NT2/D1 (cell line): ENCODE data around the gene TEF.

ENCODE experiments used
- SUZ12 ChIP-seq: IDR thresholded peaks from 2 replicates; pipeline ENCODE4 v1.6.1; 2011; ENCODE audit not compliant: insufficient read length, insufficient read depth; ENCODE audit errors: extremely low read depth
- YY1 ChIP-seq: IDR thresholded peaks from 2 replicates; pipeline ENCODE4 v1.6.1; 2011; ENCODE audit not compliant: insufficient read length, insufficient read depth
- ZNF274 ChIP-seq: IDR thresholded peaks from 2 replicates; pipeline ENCODE4 v1.6.1; 2011; ENCODE audit warnings: mild to moderate bottlenecking, low read depth, low read length

GRCh38 chr22:41446639-41447434 lies 65.1 kb downstream of the TEF start, which contains the start of gene TOB2:
- no peak for TF ChIP-seq ZNF274
- peak; percentile 7 for TF ChIP-seq YY1
- TF ChIP-seq SUZ12, result no peak
